HG03103 (cell line): ENCODE data around the gene CAST.

Experiments
- ATAC-seq: cut with Tn5 transposase; IDR thresholded peaks from one replicate; pipeline ENCODE4 v1.9.1; 2021; ENCODE audit warnings: low read depth; ENCODE audit not compliant: unreplicated experiment

CAST gene

GRCh38 chr5:96706433-96707111 lies 44.4 kb downstream of the CAST start:
- no peak for ATAC-seq

- no peak for ATAC-seq
These were observed 46.4 kb downstream of the CAST start for GRCh38 chr5:96708600-96708999.

GRCh38 chr5:96709152-96709821 lies 47.1 kb downstream of the CAST start:
- ATAC-seq = no peak

GRCh38 chr5:96712100-96712746 lies 50.0 kb downstream of the CAST start:
- no peak for ATAC-seq

GRCh38 chr5:96714450-96714849 lies 52.3 kb downstream of the CAST start:
- ATAC-seq = no peak

GRCh38 chr5:96714951-96715451 lies 52.8 kb downstream of the CAST start:
- ATAC-seq = peak; percentile 54

- no peak for ATAC-seq
These were observed 53.8 kb downstream of the CAST start for GRCh38 chr5:96716007-96716406.

GRCh38 chr5:96716716-96717115 lies 54.5 kb downstream of the CAST start:
- ATAC-seq = no peak

- ATAC-seq = no peak
These were observed 55.7 kb downstream of the CAST start for GRCh38 chr5:96717874-96718273.

GRCh38 chr5:96718635-96719077 lies 56.5 kb downstream of the CAST start:
- ATAC-seq = no peak

GRCh38 chr5:96720408-96720807 lies 58.2 kb downstream of the CAST start:
- no peak for ATAC-seq

- ATAC-seq = no peak
These were observed 59.3 kb downstream of the CAST start for GRCh38 chr5:96721351-96721977.

GRCh38 chr5:96725257-96725656 lies 63.1 kb downstream of the CAST start:
- no peak for ATAC-seq

- no peak for ATAC-seq
These were observed 64.6 kb downstream of the CAST start for GRCh38 chr5:96726802-96727201.

- no peak for ATAC-seq
These were observed 67.0 kb downstream of the CAST start for GRCh38 chr5:96729156-96729555.

- ATAC-seq = no peak
These were observed 68.4 kb downstream of the CAST start for GRCh38 chr5:96730586-96730985.

- no peak for ATAC-seq
These were observed 71.8 kb downstream of the CAST start for GRCh38 chr5:96733771-96734500.

GRCh38 chr5:96734871-96735325 lies 72.7 kb downstream of the CAST start:
- ATAC-seq = no peak

GRCh38 chr5:96736937-96737336 lies 74.8 kb downstream of the CAST start:
- ATAC-seq = no peak

- ATAC-seq = no peak
These were observed 78.9 kb downstream of the CAST start for GRCh38 chr5:96741106-96741505.
